GM18909 (cell line): ENCODE measurements around the gene GRK6.

ENCODE experiments used
- ATAC-seq: cut with Tn5 transposase; IDR thresholded peaks from one replicate; pipeline ENCODE4 v1.9.1; 2021; ENCODE audit warnings: mild to moderate bottlenecking; ENCODE audit not compliant: unreplicated experiment, poor library complexity

The GRK6 gene

DNA sequence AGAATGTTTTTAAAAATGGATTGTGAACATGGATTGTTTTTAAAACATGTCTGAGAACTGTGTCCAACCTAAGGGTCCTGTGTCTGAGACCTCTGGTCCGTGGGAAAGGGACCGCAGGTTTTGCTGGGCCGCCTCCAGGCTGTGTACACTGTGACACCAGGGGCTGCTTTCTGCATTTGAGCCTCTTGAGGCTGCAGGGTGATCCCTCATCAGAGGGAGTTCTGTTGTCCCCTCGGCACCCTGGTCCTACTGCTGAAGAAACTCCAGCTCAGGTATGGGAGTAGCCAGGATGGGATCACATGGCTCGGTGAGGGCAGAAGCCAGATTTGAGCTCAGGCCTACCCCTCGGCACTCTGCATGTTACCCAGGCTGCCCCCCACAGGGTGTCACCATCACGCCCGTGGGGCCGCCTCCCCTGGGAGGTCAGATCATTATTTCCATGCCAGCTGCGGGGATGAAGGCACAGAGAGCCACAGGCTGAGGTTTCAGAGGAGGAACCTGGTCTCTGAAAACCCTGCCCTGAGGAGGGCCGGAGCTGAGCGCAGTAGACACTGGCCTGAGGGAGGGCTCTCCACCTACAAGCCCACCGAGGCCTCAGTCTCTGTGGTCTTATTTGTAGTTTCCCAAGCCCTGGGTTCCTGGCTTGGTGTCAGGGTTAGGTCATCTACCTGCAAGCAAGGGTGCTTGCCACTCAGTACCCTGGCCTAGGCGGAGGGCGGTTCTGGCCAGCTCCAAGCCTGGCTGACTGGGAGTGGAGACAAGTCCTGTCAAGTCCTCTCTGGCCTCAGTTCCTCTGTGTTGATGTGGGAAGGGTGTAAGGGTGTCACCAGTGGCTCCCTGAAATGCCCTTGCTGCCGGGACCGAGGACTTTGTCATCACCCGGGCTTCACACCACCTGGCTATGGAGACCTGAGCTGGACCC lies 22.9 kb downstream of the GRK6 start:
- ATAC-seq, result no peak

DNA sequence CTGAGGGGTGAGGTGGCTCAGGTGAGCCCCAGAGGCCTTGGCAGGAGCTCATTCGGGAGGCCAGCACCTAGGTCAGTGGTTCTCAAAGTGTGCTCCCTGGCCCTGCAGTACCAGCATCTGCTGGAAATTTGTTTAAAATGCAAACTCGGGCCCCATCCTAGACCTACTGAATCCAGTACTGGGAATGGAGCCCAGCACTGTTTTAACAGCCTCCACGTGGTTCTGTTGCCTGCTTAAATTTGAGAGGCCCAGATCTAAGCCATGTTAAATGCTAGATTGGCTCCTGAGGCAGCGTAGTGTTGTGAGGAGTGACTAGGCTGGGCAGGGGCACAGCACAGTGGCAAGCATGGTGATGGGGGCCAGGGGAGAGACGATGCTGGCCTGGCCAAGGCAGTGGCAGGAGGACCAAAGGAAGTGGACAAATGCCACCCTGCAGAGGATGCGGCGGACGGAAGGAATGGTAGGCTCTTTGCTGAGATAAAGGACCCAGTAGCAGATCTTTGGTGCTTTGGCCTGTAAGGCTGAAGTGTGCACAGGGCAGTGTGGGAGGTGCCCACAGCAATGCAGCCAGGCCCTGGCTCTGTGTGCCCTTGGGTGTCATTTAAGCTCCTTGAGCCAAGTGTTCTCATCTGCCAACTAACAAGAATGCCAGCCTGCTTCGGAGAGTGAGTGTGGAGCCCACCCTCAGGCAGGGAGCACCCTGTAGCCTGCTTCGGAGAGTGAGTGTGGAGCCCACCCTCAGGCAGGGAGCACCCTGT lies 24.4 kb downstream of the GRK6 start:
- no peak for ATAC-seq

DNA sequence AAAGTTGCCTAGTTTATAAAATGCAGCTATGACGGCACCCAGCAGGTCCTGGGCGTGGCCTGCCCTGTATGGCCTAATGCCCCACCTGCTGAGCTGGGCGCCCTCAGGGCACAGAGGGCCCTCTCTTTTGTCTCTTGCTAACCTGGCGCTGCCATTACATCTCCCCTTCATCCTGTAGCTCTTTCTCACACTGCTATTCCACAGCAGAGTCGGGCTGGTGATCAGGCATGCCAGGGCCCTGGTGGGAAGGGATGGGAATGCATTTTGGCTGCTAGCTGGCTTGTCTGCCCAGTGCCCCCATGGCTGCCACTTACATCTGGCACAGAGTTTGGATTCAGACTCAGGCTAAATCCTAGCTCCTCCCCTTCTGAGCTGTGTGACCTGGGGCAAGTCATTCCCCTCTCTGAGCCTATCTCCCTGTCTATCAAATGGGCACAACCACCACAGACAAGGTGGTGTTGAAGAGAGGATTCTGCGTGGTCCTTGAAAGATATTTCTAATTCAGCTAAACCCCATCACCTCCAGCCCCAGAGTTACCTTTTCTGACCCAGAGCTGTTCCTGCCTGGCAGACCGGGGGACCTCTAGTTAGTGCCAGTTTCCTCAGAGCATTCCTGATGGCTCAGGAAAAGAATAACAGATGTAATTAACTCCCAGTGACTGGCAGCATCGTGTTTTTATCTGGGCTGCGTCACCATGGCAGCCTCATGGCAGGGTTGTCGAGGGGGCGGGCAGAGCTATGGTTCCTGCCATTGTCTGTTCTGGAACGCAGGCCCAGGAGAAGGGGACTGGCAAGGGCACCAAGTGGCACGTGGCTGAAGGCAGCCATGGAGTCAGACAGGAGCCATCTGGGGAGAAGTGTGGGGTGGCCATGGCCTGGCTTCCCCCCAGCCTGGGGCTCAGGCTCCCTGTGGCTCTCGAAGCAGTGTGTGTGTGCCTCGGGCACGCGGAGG lies 26.5 kb downstream of the GRK6 start:
- no peak for ATAC-seq

DNA sequence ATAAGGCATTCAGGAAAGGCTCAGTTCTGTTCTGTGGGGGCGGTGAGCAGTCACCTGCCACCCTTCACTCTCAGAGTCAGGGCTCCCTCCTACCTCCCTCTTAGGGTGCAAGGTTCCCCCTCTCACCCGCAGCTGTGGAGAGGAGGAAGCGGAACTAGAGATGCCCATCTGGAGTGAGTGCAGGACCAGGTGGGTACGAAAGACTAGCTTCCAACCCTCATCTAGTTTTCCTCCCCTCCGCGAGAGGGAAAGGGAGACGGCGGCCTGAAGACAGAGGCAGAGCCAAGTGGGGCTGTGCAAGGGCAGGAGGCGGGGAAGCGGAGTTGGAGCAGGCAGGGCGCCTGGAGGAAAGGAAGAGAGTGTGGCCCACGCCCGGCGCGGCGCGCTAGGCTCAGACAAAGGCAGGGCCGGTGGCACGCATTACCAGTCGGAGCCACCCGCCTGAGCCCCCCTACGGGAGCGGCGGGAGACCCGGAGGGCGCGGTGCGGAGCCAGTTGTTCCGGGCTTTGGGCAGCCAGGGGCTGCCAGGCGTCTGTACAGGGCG lies 27.4 kb downstream of the GRK6 start:
- ATAC-seq, result peak; percentile 3

DNA sequence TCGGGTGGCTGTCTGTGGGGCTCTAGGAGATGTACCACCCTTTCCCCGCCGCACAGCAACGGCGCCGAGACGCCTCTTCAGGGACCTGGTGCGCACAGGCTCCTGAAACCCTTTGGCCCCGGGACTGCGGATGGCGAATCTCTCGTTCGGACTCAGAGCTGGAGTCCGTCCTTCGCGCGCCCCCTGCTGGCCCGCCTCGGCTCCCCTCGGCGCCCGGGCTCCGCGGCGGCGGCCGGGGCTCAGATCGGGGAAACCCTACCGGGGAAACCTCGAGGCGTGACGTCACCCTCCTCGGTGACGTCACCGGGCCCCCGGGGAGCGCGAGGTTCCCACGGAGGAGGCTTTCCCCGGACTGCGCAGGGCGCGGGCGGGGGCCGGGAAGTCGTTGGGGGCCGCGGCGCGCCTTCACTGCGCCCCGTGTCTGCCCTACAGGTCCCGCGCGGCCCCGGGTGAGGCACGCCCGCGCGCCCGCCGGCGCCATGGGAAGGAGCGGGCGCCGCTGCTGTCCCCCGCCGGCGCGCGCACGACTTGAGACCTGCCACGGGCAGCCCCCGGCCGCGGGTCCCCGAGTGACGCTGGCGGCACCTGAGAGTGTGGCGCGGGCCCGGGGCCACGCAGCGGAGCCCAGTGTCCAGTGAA lies 28.0 kb downstream of the GRK6 start:
- peak; percentile 56 for ATAC-seq

DNA sequence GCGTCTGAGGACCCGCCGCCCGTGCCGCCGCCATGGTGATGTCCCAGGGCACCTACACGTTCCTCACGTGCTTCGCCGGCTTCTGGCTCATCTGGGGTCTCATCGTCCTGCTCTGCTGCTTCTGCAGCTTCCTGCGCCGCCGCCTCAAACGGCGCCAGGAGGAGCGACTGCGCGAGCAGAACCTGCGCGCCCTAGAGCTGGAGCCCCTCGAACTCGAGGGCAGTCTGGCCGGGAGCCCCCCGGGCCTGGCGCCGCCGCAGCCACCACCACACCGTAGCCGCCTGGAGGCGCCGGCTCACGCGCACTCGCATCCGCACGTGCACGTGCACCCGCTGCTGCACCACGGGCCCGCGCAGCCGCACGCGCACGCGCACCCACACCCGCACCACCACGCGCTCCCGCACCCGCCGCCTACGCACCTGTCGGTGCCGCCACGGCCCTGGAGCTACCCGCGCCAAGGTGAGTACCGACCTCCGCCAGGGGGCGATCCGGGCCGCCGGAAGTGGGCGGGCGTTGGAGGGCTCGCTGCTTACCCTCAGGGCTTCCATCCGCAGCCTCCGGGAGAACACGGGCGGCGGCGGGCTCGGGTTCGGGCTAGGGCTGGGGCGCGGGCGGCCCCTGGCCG lies 28.7 kb downstream of the GRK6 start:
- peak; percentile 52 for ATAC-seq

- peak; percentile 15 for ATAC-seq
These were observed 29.4 kb downstream of the GRK6 start for GRCh38 chr5:177455661-177456590.

GRCh38 chr5:177456591-177456964 lies 30.1 kb downstream of the GRK6 start:
- no peak for ATAC-seq

DNA sequence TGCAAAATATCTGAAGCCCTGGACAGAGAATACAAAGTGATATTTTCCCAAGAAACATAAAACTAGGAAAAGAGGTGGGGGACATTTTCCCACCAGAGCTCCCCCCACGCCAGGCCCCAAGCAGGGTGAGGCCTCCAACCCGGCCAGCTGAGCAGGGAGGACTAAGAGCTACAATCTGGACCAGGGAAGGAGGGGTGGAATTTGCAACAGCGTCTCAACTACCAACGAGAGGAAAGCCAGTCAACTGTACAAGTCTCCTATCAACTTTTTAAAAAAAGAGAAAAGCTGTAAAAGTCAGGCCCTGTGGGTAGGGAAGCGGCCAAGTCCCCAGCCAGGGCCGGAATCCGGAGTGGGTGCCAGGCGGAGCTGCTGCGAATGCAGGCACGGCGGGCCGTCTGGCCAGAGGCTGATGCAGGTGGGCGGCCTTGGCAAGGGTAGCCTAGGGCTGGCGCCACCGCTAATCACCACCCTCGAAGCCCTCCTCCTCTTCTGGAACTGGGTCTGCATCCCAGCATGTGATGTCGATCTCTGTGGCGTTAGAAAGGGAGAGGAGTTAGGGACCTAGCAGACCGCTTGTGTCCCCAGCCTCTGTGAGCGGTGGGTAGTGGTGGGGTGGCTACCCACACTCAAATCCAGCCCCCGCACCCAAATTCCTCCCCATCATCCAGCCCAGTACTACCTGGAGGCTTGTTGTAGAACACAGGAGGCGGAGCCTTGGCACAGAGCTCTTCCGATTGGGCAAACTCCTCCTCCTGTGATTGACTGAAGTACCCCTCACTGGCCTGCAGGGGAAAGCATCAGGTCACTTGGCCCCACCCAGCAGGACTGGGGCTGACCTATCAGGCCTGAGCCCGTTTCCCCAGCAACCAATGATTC lies 30.7 kb downstream of the GRK6 start:
- no peak for ATAC-seq

GRCh38 chr5:177457852-177458681 lies 31.6 kb downstream of the GRK6 start:
- no peak for ATAC-seq

GRCh38 chr5:177458912-177459350 lies 32.5 kb downstream of the GRK6 start:
- ATAC-seq, result no peak

GRCh38 chr5:177459357-177459756 lies 32.9 kb downstream of the GRK6 start:
- ATAC-seq, result no peak

DNA sequence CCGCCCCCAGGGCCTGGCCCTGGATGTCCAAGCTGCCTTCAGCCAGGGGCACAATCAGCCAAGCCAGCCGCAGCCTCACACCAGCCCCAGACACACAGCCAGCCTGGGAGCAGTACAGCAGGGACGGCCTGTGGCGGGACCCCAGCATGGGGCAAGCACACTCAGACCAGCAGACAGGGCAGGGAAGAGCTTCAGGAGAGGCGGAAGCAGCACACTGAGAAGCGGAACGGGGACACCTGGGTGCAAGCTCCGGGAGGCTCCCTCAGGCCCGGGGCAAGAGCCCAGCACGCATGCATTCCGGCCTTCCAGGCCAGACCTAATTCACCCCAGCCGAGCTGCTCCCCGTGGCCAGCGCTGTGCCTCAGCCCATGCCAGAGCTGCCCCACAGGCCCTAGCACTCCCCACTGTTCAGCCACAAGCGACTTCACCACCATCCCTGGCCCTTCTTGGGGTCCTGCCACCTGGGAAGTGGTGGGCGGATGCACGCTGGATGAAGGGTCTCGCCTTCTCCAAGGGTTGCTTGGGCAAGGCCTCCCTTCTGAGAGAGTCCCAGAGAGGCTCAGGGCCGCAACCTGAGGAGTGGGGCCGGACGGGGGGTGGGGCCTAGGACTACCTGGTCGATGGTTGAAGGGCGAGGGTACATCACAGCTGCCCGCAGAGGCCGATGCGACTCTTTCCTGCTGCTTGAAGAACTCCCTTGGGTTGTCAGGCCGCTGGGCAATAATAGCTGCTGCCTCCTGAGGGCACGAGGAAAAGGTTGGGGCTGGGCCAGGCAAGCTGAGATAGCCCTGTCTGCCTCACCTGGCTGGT lies 33.5 kb downstream of the GRK6 start:
- no peak for ATAC-seq

DNA sequence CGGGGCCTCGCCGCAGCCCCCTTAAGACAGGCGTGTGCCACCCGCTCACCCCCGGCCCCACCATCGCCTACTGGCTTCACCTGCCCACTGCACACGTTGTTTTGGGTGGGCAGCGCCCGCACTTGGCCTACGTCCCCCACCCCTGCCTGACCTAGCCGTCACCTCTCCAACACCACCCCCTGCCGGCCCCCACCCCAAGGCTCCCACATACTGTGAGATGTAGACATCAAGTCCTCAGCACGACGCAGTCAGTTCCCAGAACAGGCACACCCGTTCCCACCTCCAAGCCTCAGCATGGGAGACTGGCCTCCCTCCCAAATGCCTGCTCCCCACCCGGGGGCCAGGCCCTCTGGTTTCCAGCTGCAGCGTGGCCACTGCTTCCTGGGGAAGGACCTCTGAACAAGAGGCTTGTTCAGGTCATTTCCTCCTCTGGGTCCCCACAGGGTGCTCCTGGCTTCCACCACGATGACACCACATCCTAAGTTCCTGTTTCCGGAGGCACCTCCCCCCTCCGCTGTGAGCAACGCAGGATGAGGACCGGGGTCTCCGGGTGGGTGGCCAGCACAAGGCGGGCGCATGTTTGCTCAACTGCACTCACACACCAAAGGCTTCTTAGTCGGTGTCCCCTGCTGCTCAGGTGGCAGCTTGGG lies 35.7 kb downstream of the GRK6 start:
- no peak for ATAC-seq

- no peak for ATAC-seq
These were observed 38.6 kb downstream of the GRK6 start for GRCh38 chr5:177465044-177465443.
